ENCODE results near the gene WRAP73.

The WRAP73 gene

DNA sequence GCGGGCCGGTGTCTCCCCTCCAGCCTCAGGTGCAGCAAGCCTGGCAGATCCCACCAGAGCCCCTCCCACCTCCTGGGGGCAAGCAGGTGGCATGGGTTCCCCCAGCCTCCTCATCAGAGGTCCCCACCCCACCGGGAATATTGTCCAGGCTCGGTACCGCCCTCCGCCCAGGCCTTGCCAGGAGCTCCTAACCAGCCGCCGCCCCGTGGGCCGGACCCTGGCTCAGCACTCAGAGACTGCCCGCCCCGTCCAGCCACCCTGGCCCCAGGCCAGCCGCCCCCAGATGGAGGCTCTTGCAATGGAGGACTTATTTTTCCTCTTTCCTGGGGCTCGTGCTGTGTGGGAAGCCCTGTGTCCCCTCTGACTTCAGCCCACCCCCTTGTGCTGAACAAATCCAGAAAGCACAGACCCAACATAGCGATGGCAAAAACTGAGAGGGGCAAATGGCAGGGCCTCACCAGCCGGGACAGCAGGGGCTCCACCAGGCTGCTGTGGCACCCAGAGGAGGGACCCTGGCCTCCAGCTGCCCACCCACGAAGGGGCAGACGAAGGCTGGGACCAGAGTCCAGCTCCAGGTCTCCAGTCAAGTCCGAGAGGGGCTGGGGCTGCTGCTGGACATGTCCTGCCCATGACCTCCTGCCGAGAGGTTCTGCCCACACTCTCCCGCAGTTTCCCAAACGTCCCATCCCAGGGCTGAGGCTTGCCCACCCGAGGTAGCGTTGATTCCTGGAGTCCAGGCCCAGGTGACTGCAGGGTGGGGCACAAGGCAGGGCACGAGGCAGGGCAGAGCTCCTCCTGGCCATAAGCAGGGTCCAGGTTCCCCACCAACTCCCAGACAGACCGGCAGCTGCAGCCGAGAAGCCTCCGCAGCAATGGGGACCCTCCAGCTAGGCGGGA, 46.1 kb downstream of the WRAP73 start:
- Histone ChIP-seq H3K9me3 (ENCODE audit: control insufficient read depth, low read length) (no peaks in the 10 kb centered on the region), H3K36me3 (ENCODE audit: control insufficient read depth in 1 of 2, insufficient read depth in 2 of 2, low read depth in 1 of 2, low read length in 2 of 2) (peaks cover 0 to 4% of the 10 kb centered on the region in 2 experiments), H3K27ac (ENCODE audit: low read length, poor library complexity, severe bottlenecking) (no peak overlapping the region), H2BK12ac (ENCODE audit: low read length in 2 of 2) (no peak overlapping the region), H3K4me1 (ENCODE audit: control insufficient read depth, insufficient read depth, low read depth, low read length) (no peaks in the 10 kb centered on the region), H3K18ac (ENCODE audit: low read depth in 1 of 2, low read length in 2 of 2) (no peak overlapping the region), H3K4me2 (ENCODE audit: low read length, poor library complexity, severe bottlenecking) (no peak overlapping the region), H3K23ac (ENCODE audit: low read length in 2 of 2) (no peak overlapping the region), H2AFZ (ENCODE audit: low read depth, low read length) (no peak overlapping the region), H3K9ac (ENCODE audit: low read length) (no peak overlapping the region), H4K8ac (ENCODE audit: low read length) (no peak overlapping the region), H2AK5ac (ENCODE audit: low read length, severe bottlenecking) (no peak overlapping the region), H2BK15ac (ENCODE audit: low read depth, poor library complexity, severe bottlenecking) (no peak overlapping the region), H3K4ac (ENCODE audit: low read depth in 1 of 2, low read length in 2 of 2) (no peak overlapping the region), H3K14ac (ENCODE audit: low read length in 2 of 2) (no peak overlapping the region), H3K79me1 (replicated peaks; ENCODE audit: low read length, poor library complexity, severe bottlenecking) (no peaks in the 10 kb centered on the region), H3K4me3 (ENCODE audit: insufficient read depth in 1 of 2, low read depth in 1 of 2, low read length in 2 of 2) (no peak overlapping the region), H2BK5ac (ENCODE audit: low read depth, low read length, poor library complexity, severe bottlenecking) (no peak overlapping the region), H4K91ac (ENCODE audit: low read length) (no peak overlapping the region), H2BK120ac (ENCODE audit: low read depth, low read length) (no peak overlapping the region), H3K27me3 (ENCODE audit: control insufficient read depth in 1 of 2, insufficient read depth in 1 of 2, low read length in 2 of 2) (peaks cover 64 to 66% of the 10 kb centered on the region in 2 experiments)
- DNase-seq: no peak
- WGBS: 85% methylated on average over 29 of the region's 29 CpGs

DNA sequence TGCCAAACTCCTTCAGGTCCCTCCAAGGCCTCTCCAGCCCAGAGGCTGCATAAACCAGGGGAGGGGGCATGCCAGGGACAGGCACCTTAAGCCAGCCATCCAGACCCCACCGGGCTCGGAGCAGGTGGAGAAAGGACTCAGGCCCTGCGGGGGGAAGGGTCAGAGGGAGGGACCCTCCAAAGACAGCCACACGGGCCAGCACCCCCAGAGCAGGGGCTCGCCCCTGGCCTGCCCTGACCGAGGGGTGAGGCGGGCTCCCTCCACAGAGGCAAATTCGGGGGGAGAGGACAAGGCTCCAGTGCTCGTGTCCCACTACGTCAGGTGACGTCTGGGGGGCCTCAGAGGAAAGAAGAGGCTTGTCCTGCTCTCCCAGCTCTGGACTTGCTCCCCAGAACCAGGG, 46.7 kb downstream of the WRAP73 start:
- Histone ChIP-seq H2BK12ac (ENCODE audit: low read length in 2 of 2) (no peak overlapping the region), H3K9ac (ENCODE audit: low read length) (no peak overlapping the region), H3K4me2 (ENCODE audit: low read length, poor library complexity, severe bottlenecking) (no peak overlapping the region), H2BK5ac (ENCODE audit: low read depth, low read length, poor library complexity, severe bottlenecking) (no peak overlapping the region), H4K91ac (ENCODE audit: low read length) (no peak overlapping the region), H3K23ac (ENCODE audit: low read length in 2 of 2) (no peak overlapping the region), H3K9me3 (ENCODE audit: control insufficient read depth, low read length) (no peaks in the 10 kb centered on the region), H4K8ac (ENCODE audit: low read length) (no peak overlapping the region), H2AK5ac (ENCODE audit: low read length, severe bottlenecking) (no peak overlapping the region), H3K27me3 (ENCODE audit: control insufficient read depth in 1 of 2, insufficient read depth in 1 of 2, low read length in 2 of 2) (peaks cover 64 to 65% of the 10 kb centered on the region in 2 experiments), H2BK15ac (ENCODE audit: low read depth, poor library complexity, severe bottlenecking) (no peak overlapping the region), H3K18ac (ENCODE audit: low read depth in 1 of 2, low read length in 2 of 2) (no peak overlapping the region), H3K4me1 (ENCODE audit: control insufficient read depth, insufficient read depth, low read depth, low read length) (no peaks in the 10 kb centered on the region), H3K79me1 (replicated peaks; ENCODE audit: low read length, poor library complexity, severe bottlenecking) (no peaks in the 10 kb centered on the region), H3K4me3 (ENCODE audit: insufficient read depth in 1 of 2, low read depth in 1 of 2, low read length in 2 of 2) (no peak overlapping the region), H2AFZ (ENCODE audit: low read depth, low read length) (no peak overlapping the region), H3K36me3 (ENCODE audit: control insufficient read depth in 1 of 2, insufficient read depth in 2 of 2, low read depth in 1 of 2, low read length in 2 of 2) (peaks cover 0 to 4% of the 10 kb centered on the region in 2 experiments), H3K4ac (ENCODE audit: low read depth in 1 of 2, low read length in 2 of 2) (no peak overlapping the region), H3K27ac (ENCODE audit: low read length, poor library complexity, severe bottlenecking) (no peak overlapping the region), H2BK120ac (ENCODE audit: low read depth, low read length) (no peak overlapping the region), H3K14ac (ENCODE audit: low read length in 2 of 2) (no peak overlapping the region)
- no peak for DNase-seq
- 83% methylated on average over 11 of the region's 11 CpGs for WGBS

DNA sequence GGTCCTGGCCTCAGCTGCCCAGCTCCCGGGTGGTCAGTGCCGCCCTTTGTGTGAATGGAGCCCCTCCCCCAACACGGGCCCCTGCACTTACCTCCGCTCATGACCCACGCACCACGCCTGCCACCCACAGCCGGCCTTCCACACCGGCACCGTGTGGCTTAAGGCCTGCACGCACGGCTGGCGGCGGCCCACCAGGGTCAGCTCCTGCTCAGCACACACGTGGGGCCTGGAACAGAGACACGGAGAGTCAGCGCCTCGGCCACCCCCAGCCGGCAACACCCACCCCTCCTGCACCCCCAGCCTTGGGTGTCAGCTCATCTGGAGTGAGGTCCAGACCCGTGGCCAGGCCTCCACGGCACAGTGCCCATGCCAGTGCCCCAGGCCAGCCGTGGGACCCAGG, 47.5 kb downstream of the WRAP73 start:
- no peak overlapping the region for H3K4me2 ChIP-seq (ENCODE audit: low read length, poor library complexity, severe bottlenecking)
- peaks cover 65 to 68% of the 10 kb centered on the region in 2 experiments for H3K27me3 ChIP-seq (ENCODE audit: control insufficient read depth in 1 of 2, insufficient read depth in 1 of 2, low read length in 2 of 2)
- peaks cover 0 to 4% of the 10 kb centered on the region in 2 experiments for H3K36me3 ChIP-seq (ENCODE audit: control insufficient read depth in 1 of 2, insufficient read depth in 2 of 2, low read depth in 1 of 2, low read length in 2 of 2)
- H3K27ac ChIP-seq (ENCODE audit: low read length, poor library complexity, severe bottlenecking): no peak overlapping the region
- no peak overlapping the region for H2AK5ac ChIP-seq (ENCODE audit: low read length, severe bottlenecking)
- no peak overlapping the region for H3K18ac ChIP-seq (ENCODE audit: low read depth in 1 of 2, low read length in 2 of 2)
- no peaks in the 10 kb centered on the region for H3K9me3 ChIP-seq (ENCODE audit: control insufficient read depth, low read length)
- H4K91ac ChIP-seq (ENCODE audit: low read length): no peak overlapping the region
- no peak overlapping the region for H2AFZ ChIP-seq (ENCODE audit: low read depth, low read length)
- no peak overlapping the region for H3K4me3 ChIP-seq (ENCODE audit: insufficient read depth in 1 of 2, low read depth in 1 of 2, low read length in 2 of 2)
- DNase-seq: no peak
- no peak overlapping the region for H2BK12ac ChIP-seq (ENCODE audit: low read length in 2 of 2)
- H3K4me1 ChIP-seq (ENCODE audit: control insufficient read depth, insufficient read depth, low read depth, low read length): no peaks in the 10 kb centered on the region
- H4K8ac ChIP-seq (ENCODE audit: low read length): no peak overlapping the region
- no peaks in the 10 kb centered on the region for H3K79me1 ChIP-seq (replicated peaks; ENCODE audit: low read length, poor library complexity, severe bottlenecking)
- no peak overlapping the region for H3K23ac ChIP-seq (ENCODE audit: low read length in 2 of 2)
- no peak overlapping the region for H2BK5ac ChIP-seq (ENCODE audit: low read depth, low read length, poor library complexity, severe bottlenecking)
- no peak overlapping the region for H3K4ac ChIP-seq (ENCODE audit: low read depth in 1 of 2, low read length in 2 of 2)
- H2BK15ac ChIP-seq (ENCODE audit: low read depth, poor library complexity, severe bottlenecking): no peak overlapping the region
- WGBS: 88% methylated on average over 21 of the region's 21 CpGs
- H3K14ac ChIP-seq (ENCODE audit: low read length in 2 of 2): no peak overlapping the region
- H2BK120ac ChIP-seq (ENCODE audit: low read depth, low read length): no peak overlapping the region
- no peak overlapping the region for H3K9ac ChIP-seq (ENCODE audit: low read length)

DNA sequence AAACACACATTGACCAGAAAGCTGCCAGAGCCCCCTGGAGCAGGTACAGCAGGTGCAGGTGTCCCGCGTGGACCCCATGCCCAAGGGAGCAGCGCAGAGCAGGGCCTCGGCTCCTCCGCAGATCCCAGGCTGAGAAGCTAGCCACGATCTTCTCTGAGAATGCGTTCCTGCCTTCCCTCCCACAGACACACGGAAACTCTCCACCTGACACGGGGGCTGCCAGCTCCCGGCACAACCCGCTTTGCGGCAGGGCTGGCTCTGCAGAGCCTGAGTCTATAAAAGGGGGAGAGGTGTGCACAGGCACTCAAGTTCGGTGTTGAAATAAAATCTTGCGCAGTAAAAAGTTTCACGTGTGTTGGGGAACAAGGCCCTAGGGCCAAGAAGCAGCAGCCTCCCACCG, 48.2 kb downstream of the WRAP73 start:
- no peak overlapping the region for H3K4ac ChIP-seq (ENCODE audit: low read depth in 1 of 2, low read length in 2 of 2)
- peaks cover 0 to 4% of the 10 kb centered on the region in 2 experiments for H3K36me3 ChIP-seq (ENCODE audit: control insufficient read depth in 1 of 2, insufficient read depth in 2 of 2, low read depth in 1 of 2, low read length in 2 of 2)
- no peak overlapping the region for H3K4me2 ChIP-seq (ENCODE audit: low read length, poor library complexity, severe bottlenecking)
- H3K27me3 ChIP-seq (ENCODE audit: control insufficient read depth in 1 of 2, insufficient read depth in 1 of 2, low read length in 2 of 2): peaks cover 65 to 68% of the 10 kb centered on the region in 2 experiments
- no peaks in the 10 kb centered on the region for H3K9me3 ChIP-seq (ENCODE audit: control insufficient read depth, low read length)
- no peak overlapping the region for H3K14ac ChIP-seq (ENCODE audit: low read length in 2 of 2)
- no peak overlapping the region for H2BK15ac ChIP-seq (ENCODE audit: low read depth, poor library complexity, severe bottlenecking)
- H4K91ac ChIP-seq (ENCODE audit: low read length): no peak overlapping the region
- DNase-seq: no peak
- no peak overlapping the region for H2BK120ac ChIP-seq (ENCODE audit: low read depth, low read length)
- no peak overlapping the region for H2AK5ac ChIP-seq (ENCODE audit: low read length, severe bottlenecking)
- no peaks in the 10 kb centered on the region for H3K79me1 ChIP-seq (replicated peaks; ENCODE audit: low read length, poor library complexity, severe bottlenecking)
- H4K8ac ChIP-seq (ENCODE audit: low read length): no peak overlapping the region
- no peak overlapping the region for H2AFZ ChIP-seq (ENCODE audit: low read depth, low read length)
- no peak overlapping the region for H3K9ac ChIP-seq (ENCODE audit: low read length)
- H2BK12ac ChIP-seq (ENCODE audit: low read length in 2 of 2): no peak overlapping the region
- H3K4me1 ChIP-seq (ENCODE audit: control insufficient read depth, insufficient read depth, low read depth, low read length): no peaks in the 10 kb centered on the region
- 80% methylated on average over 16 of the region's 16 CpGs for WGBS
- H3K4me3 ChIP-seq (ENCODE audit: insufficient read depth in 1 of 2, low read depth in 1 of 2, low read length in 2 of 2): no peak overlapping the region
- H3K27ac ChIP-seq (ENCODE audit: low read length, poor library complexity, severe bottlenecking): no peak overlapping the region
- no peak overlapping the region for H3K18ac ChIP-seq (ENCODE audit: low read depth in 1 of 2, low read length in 2 of 2)
- H3K23ac ChIP-seq (ENCODE audit: low read length in 2 of 2): no peak overlapping the region
- H2BK5ac ChIP-seq (ENCODE audit: low read depth, low read length, poor library complexity, severe bottlenecking): no peak overlapping the region

Data from mesenchymal stem cell (in vitro differentiated cells and primary cell).